NCI-H446 (cell line): ENCODE measurements around the gene LRRC73.
"Not testable (repeated sequence)": the region's sequence is repeated elsewhere in the genome, so short reads cannot be mapped to it uniquely, and the experiment has no call there.

Experiments used
- DNase-seq, 2 experiments: peaks; one replicate each; lab custom pipeline; 2025; lab: John Stamatoyannopoulos, UW

Gene LRRC73

GRCh38 chr6:43510827-43511163 is 649 bp upstream of the LRRC73 start:
- DNase-seq = no peak

GRCh38 chr6:43509142-43509983 is 783 bp downstream of the LRRC73 start:
- DNase-seq = no peak

GRCh38 chr6:43508481-43509141 is 1.5 kb downstream of the LRRC73 start:
- DNase-seq = no peak

GRCh38 chr6:43506667-43507471 is 3.3 kb downstream of the LRRC73 start:
- peak; percentile 75 to 84 for DNase-seq

- DNase-seq = no peak
Measured at GRCh38 chr6:43506171-43506570, 4.0 kb downstream of the LRRC73 start.

GRCh38 chr6:43505718-43506117 is 4.4 kb downstream of the LRRC73 start:
- no peak for DNase-seq

- no peak for DNase-seq
Measured at GRCh38 chr6:43504756-43505593, 5.2 kb downstream of the LRRC73 start.

GRCh38 chr6:43503443-43503842 is 6.7 kb downstream of the LRRC73 start:
- DNase-seq = no peak

- DNase-seq = no peak
Measured at GRCh38 chr6:43502666-43503065, 7.5 kb downstream of the LRRC73 start.

- no peak for DNase-seq
Measured at GRCh38 chr6:43500921-43501320, 9.2 kb downstream of the LRRC73 start.

- no peak for DNase-seq
Measured at GRCh38 chr6:43499028-43499815, 10.9 kb downstream of the LRRC73 start.

GRCh38 chr6:43498291-43498690 is 11.9 kb downstream of the LRRC73 start:
- DNase-seq = not testable (repeated sequence)

GRCh38 chr6:43497689-43498088 is 12.5 kb downstream of the LRRC73 start:
- no peak for DNase-seq

- no peak for DNase-seq
Measured at GRCh38 chr6:43497129-43497396, 13.1 kb downstream of the LRRC73 start.

GRCh38 chr6:43496370-43497128 is 13.6 kb downstream of the LRRC73 start:
- no peak for DNase-seq

- no peak for DNase-seq
Measured at GRCh38 chr6:43495409-43495941, 14.7 kb downstream of the LRRC73 start.

- DNase-seq = no peak
Measured at GRCh38 chr6:43494766-43495165, 15.4 kb downstream of the LRRC73 start.

GRCh38 chr6:43494321-43494720 is 15.8 kb downstream of the LRRC73 start:
- no peak for DNase-seq

GRCh38 chr6:43493833-43494232 is 16.3 kb downstream of the LRRC73 start:
- no peak for DNase-seq

GRCh38 chr6:43493230-43493629 is 16.9 kb downstream of the LRRC73 start:
- no peak for DNase-seq
